Stimulated activated CD4-positive, alpha-beta T cell treated with anti-CD3 and anti-CD28 coated beads, Interleukin-2, amount 100 ng/mL, for 4 hours (primary cell): Measurements from ENCODE around the gene PHC2.

Source experiments
- DNase-seq: peaks from one replicate; pipeline ENCODE4 v3.0.0-alpha.2; 2020; ENCODE audit warnings: low read depth

Gene PHC2

GRCh38 chr1:33425900-33426299 lies 5.0 kb downstream of the PHC2 start:
- no peak for DNase-seq

GRCh38 chr1:33424610-33425009 lies 6.3 kb downstream of the PHC2 start:
- DNase-seq: no peak

- no peak for DNase-seq
These were observed 6.7 kb downstream of the PHC2 start for GRCh38 chr1:33424205-33424604.

- no peak for DNase-seq
These were observed 9.8 kb downstream of the PHC2 start for GRCh38 chr1:33420870-33421775.

- no peak for DNase-seq
These were observed 12.1 kb downstream of the PHC2 start for GRCh38 chr1:33418811-33419210.

- no peak for DNase-seq
These were observed 16.0 kb downstream of the PHC2 start for GRCh38 chr1:33414879-33415278.

- DNase-seq: no peak
These were observed 20.7 kb downstream of the PHC2 start for GRCh38 chr1:33410091-33410701.

GRCh38 chr1:33408093-33408436 lies 22.8 kb downstream of the PHC2 start:
- no peak for DNase-seq

- DNase-seq: no peak
These were observed 23.4 kb downstream of the PHC2 start for GRCh38 chr1:33407352-33408092.

GRCh38 chr1:33402206-33402605 lies 28.7 kb downstream of the PHC2 start:
- no peak for DNase-seq

- no peak for DNase-seq
These were observed 29.4 kb downstream of the PHC2 start for GRCh38 chr1:33401471-33401870.

GRCh38 chr1:33400153-33400911 lies 30.6 kb downstream of the PHC2 start:
- DNase-seq: no peak

- DNase-seq: no peak
These were observed 31.5 kb downstream of the PHC2 start for GRCh38 chr1:33399375-33399774.

GRCh38 chr1:33397994-33398393 lies 32.9 kb downstream of the PHC2 start:
- no peak for DNase-seq

GRCh38 chr1:33397125-33397506 lies 33.8 kb downstream of the PHC2 start:
- no peak for DNase-seq

- no peak for DNase-seq
These were observed 34.4 kb downstream of the PHC2 start for GRCh38 chr1:33396188-33397124.

GRCh38 chr1:33394770-33395169 lies 36.1 kb downstream of the PHC2 start:
- DNase-seq: no peak

- DNase-seq: no peak
These were observed 36.9 kb downstream of the PHC2 start for GRCh38 chr1:33393991-33394390.

GRCh38 chr1:33393524-33393923 lies 37.4 kb downstream of the PHC2 start:
- DNase-seq: no peak

GRCh38 chr1:33392639-33393038 lies 38.3 kb downstream of the PHC2 start:
- no peak for DNase-seq

- DNase-seq: no peak
These were observed 38.7 kb downstream of the PHC2 start for GRCh38 chr1:33392206-33392605.
